Omental fat pad (tissue), 4 donors: Measurements from ENCODE around the gene MARCKSL1. TPM values are rescaled to one million over a fixed set of nuclear protein-coding genes. Genes with fewer than 3 reads are reported as not detected.
"Not testable (repeated sequence)": the region's sequence is repeated elsewhere in the genome, so short reads cannot be mapped to it uniquely, and the experiment has no call there.

Source experiments
- ATAC-seq: fragments of 150-250 bp; one replicate; pipeline ENCODE4 v1.9.1; 2016; ENCODE audit warnings: mild to moderate bottlenecking, moderate library complexity; ENCODE audit not compliant: low FRiP score
- DNase-seq: peaks from one replicate; pipeline ENCODE4 v3.0.0-alpha.2; 2019; ENCODE audit warnings: low spot score
- small RNA-seq: library from RNA; depleted of rRNA; stranded (forward); fragments of <200 nt; gene quantifications from one replicate; pipeline ENCODE3, GENCODE V24; 2016
- total RNA-seq, 4 donors: library from RNA; depleted of rRNA; stranded (reverse); fragments of >200 nt; gene quantifications; one replicate each; pipeline ENCODE4 v1.1.0, GENCODE V29; 2016
- TF ChIP-seq, protein P1 (sequence below), 3 donors: fragments of 450-650 bp; IDR thresholded peaks; one replicate each; pipeline ENCODE4 v1.5.1; 2016 to 2017; ENCODE audit warnings: antibody characterized with exemption in 3 of 3, mild to moderate bottlenecking in 3 of 3, moderate library complexity in 2 of 3

Gene MARCKSL1
- total RNA-seq, 4 donors from 2014 or later = 29.5 to 61.0 (median 42.7) TPM

DNA sequence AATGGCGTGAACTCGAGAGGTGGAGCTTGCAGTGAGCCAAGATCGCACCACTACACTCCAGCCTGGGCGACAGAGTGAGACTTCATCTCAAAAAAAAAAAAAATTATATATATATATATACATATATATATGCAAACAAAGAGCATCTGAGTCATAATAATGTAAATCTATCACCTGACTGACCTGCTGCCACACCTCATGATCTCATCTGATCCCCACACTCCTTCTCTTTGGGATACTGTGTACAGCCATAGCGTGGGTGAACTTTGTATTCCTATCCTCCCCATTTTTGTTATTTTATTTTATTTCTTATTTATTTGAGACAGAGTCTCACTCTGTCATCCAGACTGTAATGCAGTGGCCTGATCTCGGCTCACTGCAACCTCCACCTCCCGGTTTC, 46.8 kb downstream of the MARCKSL1 start:
- ATAC-seq (no peak), DNase-seq (no peak)
- TF ChIP-seq, protein P1, sequence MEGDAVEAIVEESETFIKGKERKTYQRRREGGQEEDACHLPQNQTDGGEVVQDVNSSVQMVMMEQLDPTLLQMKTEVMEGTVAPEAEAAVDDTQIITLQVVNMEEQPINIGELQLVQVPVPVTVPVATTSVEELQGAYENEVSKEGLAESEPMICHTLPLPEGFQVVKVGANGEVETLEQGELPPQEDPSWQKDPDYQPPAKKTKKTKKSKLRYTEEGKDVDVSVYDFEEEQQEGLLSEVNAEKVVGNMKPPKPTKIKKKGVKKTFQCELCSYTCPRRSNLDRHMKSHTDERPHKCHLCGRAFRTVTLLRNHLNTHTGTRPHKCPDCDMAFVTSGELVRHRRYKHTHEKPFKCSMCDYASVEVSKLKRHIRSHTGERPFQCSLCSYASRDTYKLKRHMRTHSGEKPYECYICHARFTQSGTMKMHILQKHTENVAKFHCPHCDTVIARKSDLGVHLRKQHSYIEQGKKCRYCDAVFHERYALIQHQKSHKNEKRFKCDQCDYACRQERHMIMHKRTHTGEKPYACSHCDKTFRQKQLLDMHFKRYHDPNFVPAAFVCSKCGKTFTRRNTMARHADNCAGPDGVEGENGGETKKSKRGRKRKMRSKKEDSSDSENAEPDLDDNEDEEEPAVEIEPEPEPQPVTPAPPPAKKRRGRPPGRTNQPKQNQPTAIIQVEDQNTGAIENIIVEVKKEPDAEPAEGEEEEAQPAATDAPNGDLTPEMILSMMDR (IDR thresholded peaks at IDR 0.05) = no peak

DNA sequence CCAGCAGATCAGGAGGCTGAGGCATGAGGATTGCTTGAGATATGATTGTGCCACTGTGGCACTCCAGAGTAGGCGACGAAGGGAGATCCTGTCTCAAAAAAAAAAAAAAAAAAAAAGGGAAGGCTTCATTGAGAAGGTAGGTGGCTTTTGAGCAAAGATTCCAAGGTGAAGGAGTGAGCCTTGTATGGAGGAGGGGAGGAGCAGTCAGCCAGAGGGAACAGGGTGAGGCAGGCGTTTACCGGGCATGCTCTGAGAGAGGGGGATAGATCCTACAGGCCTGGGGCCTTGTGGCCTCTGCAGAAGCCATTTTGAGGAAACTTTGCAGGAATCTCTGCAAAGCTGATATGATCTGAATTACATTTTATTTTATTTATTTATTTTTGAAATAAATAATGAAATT, 49.3 kb downstream of the MARCKSL1 start:
- TF ChIP-seq, protein P1 (IDR thresholded peaks at IDR 0.05) = no peak
- DNase-seq (no peak), ATAC-seq (no peak)

DNA sequence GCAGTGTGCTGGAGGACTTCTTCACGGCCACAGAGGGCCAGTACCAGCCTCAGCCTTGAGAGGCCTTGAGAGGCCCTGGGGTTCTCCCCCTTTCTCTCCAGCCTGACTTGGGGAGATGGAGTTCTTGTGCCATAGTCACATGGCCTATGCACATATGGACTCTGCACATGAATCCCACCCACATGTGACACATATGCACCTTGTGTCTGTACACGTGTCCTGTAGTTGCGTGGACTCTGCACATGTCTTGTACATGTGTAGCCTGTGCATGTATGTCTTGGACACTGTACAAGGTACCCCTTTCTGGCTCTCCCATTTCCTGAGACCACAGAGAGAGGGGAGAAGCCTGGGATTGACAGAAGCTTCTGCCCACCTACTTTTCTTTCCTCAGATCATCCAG, 50.4 kb downstream of the MARCKSL1 start:
- TF ChIP-seq, protein P1 (IDR thresholded peaks at IDR 0.05) = no peak
- no peak for ATAC-seq
- DNase-seq = no peak

DNA sequence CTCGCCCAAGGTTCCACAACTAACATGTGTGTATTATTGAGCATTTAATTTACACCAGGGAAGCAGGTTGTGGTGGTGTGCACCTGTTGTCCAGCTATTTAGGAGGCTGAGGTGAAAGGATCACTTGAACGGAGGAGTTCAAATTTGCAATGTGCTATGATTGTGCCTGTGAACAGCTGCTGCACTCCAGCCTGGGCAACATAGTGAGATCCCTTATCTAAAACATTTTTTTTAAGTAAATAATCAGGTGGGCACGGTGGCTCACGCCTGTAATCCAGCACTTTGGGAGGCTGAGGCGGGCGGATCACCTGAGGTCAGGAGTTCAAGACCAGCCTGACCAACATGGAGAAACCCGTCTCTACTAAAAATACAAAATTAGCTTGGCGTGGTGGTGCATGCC, 51.3 kb downstream of the MARCKSL1 start:
- not testable (repeated sequence) for DNase-seq, ATAC-seq

Small RNA genes within 50 kb of the gene (small RNA-seq; reads per million reads assigned to genes)
- gene RF00019 = not detected

Other genes starting within 250 kb of the MARCKSL1 start
- 10 to 100 TPM; 35.3 to 51.2 (median 39.1) TPM for gene KPNA6, start 228.2 kb downstream of the MARCKSL1 start, total RNA-seq
- gene TXLNA, start 156.6 kb downstream of the MARCKSL1 start, total RNA-seq = 10 to 100 TPM; 41.9 to 80.8 (median 49.0) TPM
- gene CCDC28B, start 135.6 kb downstream of the MARCKSL1 start, total RNA-seq = 1 to 10 TPM; 2.6 to 5.5 (median 3.1) TPM
- gene IQCC, start 130.6 kb downstream of the MARCKSL1 start, total RNA-seq = 1 to 10 TPM in 3 of 4 donors, under 1 TPM in 1; 0.60 to 1.9 (median 1.2) TPM
- not detected for gene DCDC2B, start 127.1 kb downstream of the MARCKSL1 start, total RNA-seq
- gene TMEM234, start 113.9 kb downstream of the MARCKSL1 start, total RNA-seq = 10 to 100 TPM in 3 of 4 donors, 1 to 10 TPM in 1; 8.8 to 15.4 (median 11.3) TPM
- gene EIF3I, start 113.8 kb downstream of the MARCKSL1 start, total RNA-seq = 100 to 1,000 TPM; 159 to 210 (median 191) TPM
- 10 to 100 TPM in 1 of 4 donors, 1 to 10 TPM in 3; 1.8 to 14.8 (median 3.8) TPM for gene FAM167B, start 89.0 kb downstream of the MARCKSL1 start, total RNA-seq
- 1 to 10 TPM; 1.1 to 6.8 (median 4.8) TPM for gene LCK, start 85.0 kb downstream of the MARCKSL1 start, total RNA-seq
- 10 to 100 TPM; 32.3 to 52.6 (median 39.5) TPM for gene HDAC1, start 44.1 kb downstream of the MARCKSL1 start, total RNA-seq
- 10 to 100 TPM in 1 of 4 donors, 1 to 10 TPM in 3; 2.5 to 13.4 (median 5.4) TPM for gene FAM229A, start 26.3 kb upstream of the MARCKSL1 start, total RNA-seq
- gene TSSK3, start 26.3 kb upstream of the MARCKSL1 start, total RNA-seq = under 1 TPM in 1 of 4 donors, not detected in 3; 0.48 TPM
- 10 to 100 TPM; 51.9 to 73.1 (median 69.5) TPM for gene BSDC1, start 58.2 kb upstream of the MARCKSL1 start, total RNA-seq
- under 1 TPM in 1 of 4 donors, not detected in 3; under 0.01 TPM for gene ZBTB8B, start 128.8 kb upstream of the MARCKSL1 start, total RNA-seq
- gene ZBTB8A, start 203.2 kb upstream of the MARCKSL1 start, total RNA-seq = 10 to 100 TPM in 1 of 4 donors, 1 to 10 TPM in 3; 5.4 to 10.9 (median 7.0) TPM